ENCODE data around the gene NACC1. TPM values are rescaled to one million over a fixed set of nuclear protein-coding genes. Genes with fewer than 3 reads are reported as not detected.

NACC1 gene
- 58.1 and 69.6 TPM in 2 replicates for total RNA-seq

GRCh38 chr19:13117772-13118423 is at the start of gene NACC1:
Gene NACC1 (plus strand): TSS chr19:13118264. CDS start chr19:13135208, 16,944 bp downstream.

DNA sequence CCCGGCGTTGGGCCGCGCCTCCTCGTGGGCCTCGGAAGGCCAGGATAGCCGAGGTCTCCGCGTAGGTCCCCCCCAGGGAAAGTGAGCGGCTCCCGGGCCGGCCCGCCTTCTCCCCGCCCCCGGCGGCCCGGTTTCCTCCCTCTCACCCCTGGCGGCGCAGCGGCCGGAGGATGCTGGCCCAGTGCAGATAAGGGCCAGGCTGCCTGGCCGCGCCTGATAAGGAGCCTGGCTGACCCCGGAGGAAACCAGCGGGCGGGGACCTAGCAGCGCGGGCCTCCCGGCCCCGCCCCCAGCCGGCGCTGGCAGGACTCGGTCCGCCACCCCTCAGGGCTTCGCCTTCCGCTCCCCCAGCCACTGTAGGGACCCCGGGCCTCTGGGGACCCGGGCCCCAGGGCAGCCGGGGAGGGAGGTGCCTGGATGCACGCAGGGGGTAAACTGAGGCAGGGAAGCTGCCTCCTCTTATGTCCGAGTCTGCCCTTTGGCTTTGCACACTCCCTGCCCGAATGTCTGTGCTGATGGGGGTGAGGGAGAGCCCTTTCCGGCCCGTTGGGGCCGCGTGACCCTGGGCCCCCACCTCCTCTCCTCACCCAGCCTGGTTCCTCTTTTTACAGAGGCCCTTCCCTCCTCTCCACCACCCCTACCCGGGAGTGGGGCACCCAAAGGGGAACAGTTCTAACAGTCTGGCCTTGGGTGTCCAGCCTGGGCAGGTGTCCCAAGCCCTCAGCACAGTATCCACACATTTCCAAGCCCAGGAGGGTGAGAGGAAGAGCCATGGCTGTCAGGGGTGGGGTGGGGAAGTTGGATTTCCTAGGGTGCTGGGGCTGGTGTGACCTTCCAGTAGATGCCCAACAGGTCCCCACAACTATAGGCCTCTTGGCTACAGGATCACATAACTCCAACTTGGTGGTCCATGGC is 15.1 kb upstream of the NACC1 start, which contains the start of gene LYL1:
Gene LYL1 (minus strand): TSS at position 193 of the 915 bp plus-strand sequence. CDS start 1,687 bp downstream, outside the sequence.

DNA sequence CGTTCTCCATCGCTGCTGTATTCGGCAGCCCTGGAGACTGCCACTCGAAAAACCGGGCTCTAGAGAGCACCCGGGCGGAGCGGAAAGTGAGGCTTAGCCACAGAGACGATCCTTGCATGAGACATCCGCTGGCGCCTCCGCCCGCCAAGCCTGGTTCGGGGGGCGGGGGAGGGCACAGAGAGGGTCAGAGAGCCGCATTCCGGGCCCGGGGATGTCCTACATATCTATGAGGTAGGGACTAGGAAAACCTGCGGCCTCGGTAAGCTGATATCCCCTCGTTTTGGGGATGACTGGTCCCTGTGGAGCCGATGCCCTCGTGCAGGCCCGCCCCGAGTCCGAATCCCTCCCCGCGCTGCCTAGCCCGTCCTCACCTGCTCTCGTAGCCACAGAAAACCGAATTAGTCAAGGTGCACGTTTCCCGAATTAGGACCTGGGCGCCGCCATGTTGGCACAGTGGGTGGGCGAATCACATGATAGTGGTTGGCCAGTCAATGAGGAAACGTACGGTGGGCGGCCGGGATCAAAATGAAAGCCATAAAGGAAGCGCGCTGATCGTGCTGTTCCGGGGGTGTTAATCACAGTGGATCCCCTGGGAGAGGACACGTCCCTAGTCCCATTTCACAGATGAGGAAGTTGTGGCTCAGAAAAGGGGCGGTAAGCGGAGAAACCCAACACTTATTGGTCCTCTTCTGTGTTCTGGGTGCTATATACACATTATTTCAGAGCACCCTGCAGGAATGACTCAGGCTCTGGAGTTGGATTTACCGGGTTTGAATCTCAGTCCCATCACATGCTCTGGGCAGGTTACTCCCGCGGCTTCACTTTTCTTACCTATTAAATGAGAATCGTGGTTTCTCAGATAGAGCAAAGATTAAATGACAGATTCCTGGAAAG is 1.5 kb upstream of the NACC1 start, which contains the start of gene TRMT1:
Gene TRMT1 (minus strand): TSS at position 459 of the 894 bp plus-strand sequence. CDS start 341 bp downstream, at position 118.

DNA sequence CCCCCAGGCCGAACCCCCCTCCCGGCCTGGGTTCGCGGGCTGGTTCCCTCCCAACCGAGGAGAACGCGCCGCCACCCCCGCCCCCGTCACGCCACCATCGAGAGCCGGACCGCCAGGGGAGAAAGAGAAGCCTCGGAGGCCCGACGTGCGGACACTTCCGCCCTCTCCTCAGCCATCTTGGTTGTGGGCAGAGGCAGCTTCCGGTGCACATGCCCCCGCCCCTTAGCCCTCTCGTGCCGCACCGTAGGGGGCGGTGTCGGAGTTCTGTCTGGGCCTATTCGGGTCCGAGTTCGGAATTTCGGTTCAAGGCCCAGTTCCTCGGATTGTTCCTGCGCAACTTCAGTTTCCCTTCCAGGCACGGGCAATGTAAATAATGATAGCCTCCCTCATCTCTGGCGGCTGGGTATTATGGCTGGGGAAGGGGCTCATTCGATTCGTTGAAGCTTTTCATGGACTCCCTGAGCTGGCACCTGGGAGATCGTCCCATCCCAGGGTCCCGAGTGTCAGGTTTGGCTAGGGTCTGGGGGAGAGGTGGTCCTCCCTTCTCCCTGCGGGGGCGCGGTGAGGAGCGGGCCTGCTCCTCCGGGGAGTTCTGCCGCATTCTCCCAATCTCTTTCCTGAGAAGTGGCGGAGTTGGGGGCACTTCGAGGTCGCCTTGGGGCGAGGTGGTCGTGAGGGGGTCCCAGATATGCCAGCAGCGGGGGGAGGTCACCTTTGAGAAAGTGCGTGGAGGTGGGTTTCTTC is 32.3 kb downstream of the NACC1 start, which contains the start of the genes IER2 and STX10:
Gene IER2 (plus strand): TSS at position 225 of the 744 bp plus-strand sequence. CDS start 2,776 bp downstream, outside the sequence.
Gene STX10 (minus strand): TSS at position 189 of the 744 bp plus-strand sequence. CDS start 202 bp downstream, outside the sequence.

Other genes starting within 250 kb of the NACC1 start
- 28.7 and 30.7 TPM in 2 replicates for gene DNASE2, start 236.8 kb upstream of the NACC1 start, total RNA-seq
- gene KLF1, start 231.1 kb upstream of the NACC1 start, total RNA-seq: not detected in 2 replicates
- gene GCDH, start 227.1 kb upstream of the NACC1 start, total RNA-seq: 17.7 and 42.1 TPM in 2 replicates
- 0.39 TPM in 1 of 2 replicates, not detected in the other for gene SYCE2, start 199.0 kb upstream of the NACC1 start, total RNA-seq
- 47.1 and 54.3 TPM in 2 replicates for gene FARSA, start 184.6 kb upstream of the NACC1 start, total RNA-seq
- gene CALR, start 179.7 kb upstream of the NACC1 start, total RNA-seq: 1,956 and 2,934 TPM in 2 replicates
- gene RAD23A, start 172.4 kb upstream of the NACC1 start, total RNA-seq: 61.2 and 89.9 TPM in 2 replicates
- 13.0 and 18.3 TPM in 2 replicates for gene GADD45GIP1, start 161.0 kb upstream of the NACC1 start, total RNA-seq
- 0.11 TPM in 1 of 2 replicates, not detected in the other for gene DAND5, start 148.7 kb upstream of the NACC1 start, total RNA-seq
- gene NFIX, start 122.8 kb upstream of the NACC1 start, total RNA-seq: 2.6 and 5.9 TPM in 2 replicates
- gene LYL1, start 15.4 kb upstream of the NACC1 start, total RNA-seq: 3.1 and 3.5 TPM in 2 replicates
- gene TRMT1, start 1.5 kb upstream of the NACC1 start, total RNA-seq: 22.8 and 34.9 TPM in 2 replicates
- gene STX10, start 32.1 kb downstream of the NACC1 start, total RNA-seq: 51.0 and 62.9 TPM in 2 replicates
- gene IER2, start 32.1 kb downstream of the NACC1 start, total RNA-seq: 38.8 and 55.7 TPM in 2 replicates

All from placental epithelial cell (primary cell).